H9 (cell line): ENCODE measurements around the gene GLS. TPM values are rescaled to one million over a fixed set of nuclear protein-coding genes. Genes with fewer than 3 reads are reported as not detected.

Source experiments
- DNase-seq: peaks from one replicate; pipeline ENCODE4 v3.0.0-alpha.2; 2017
- H2AFZ ChIP-seq: one replicate; pipeline ENCODE4 v1.6.1; 2013; ENCODE audit warnings: mild to moderate bottlenecking, low read length, control low read depth, moderate library complexity
- H2AK5ac ChIP-seq: 2 replicates; pipeline ENCODE4 v1.6.1; 2013; ENCODE audit warnings: low read length, control low read depth, mixed read lengths; ENCODE audit not compliant: insufficient read length
- H2BK120ac ChIP-seq: one replicate; pipeline ENCODE4 v1.6.1; 2013; ENCODE audit warnings: low read depth, mild to moderate bottlenecking, low read length, control low read depth, inconsistent platforms; ENCODE audit not compliant: poor library complexity, severe bottlenecking
- H2BK12ac ChIP-seq: 2 replicates; pipeline ENCODE4 v1.6.1; 2013; ENCODE audit warnings: low read length, control low read depth, mixed read lengths, low read depth; ENCODE audit not compliant: insufficient read length
- H2BK15ac ChIP-seq: 2 replicates; pipeline ENCODE4 v1.6.1; 2013; ENCODE audit warnings: low read depth, low read length, control low read depth
- H2BK20ac ChIP-seq: one replicate; pipeline ENCODE4 v1.6.1; 2013; ENCODE audit warnings: low read depth, mild to moderate bottlenecking, low read length, control low read depth, inconsistent platforms; ENCODE audit not compliant: poor library complexity, severe bottlenecking
- H2BK5ac ChIP-seq: 2 replicates; pipeline ENCODE4 v1.6.1; 2013; ENCODE audit warnings: low read length, control low read depth, mixed read lengths; ENCODE audit not compliant: insufficient read length
- H3K14ac ChIP-seq: 2 replicates; pipeline ENCODE4 v1.6.1; 2013; ENCODE audit warnings: low read length, control low read depth; ENCODE audit not compliant: insufficient read depth
- H3K18ac ChIP-seq: 2 replicates; pipeline ENCODE4 v1.6.1; 2013; ENCODE audit warnings: low read depth, mild to moderate bottlenecking, mixed read lengths, low read length, control low read depth; ENCODE audit not compliant: insufficient read length
- H3K23ac ChIP-seq: 2 replicates; pipeline ENCODE4 v1.6.1; 2013; ENCODE audit warnings: low read length, control low read depth, mixed read lengths, low read depth; ENCODE audit not compliant: insufficient read length
- H3K23me2 ChIP-seq: 2 replicates; pipeline ENCODE4 v1.6.1; 2013; ENCODE audit warnings: low read depth, mild to moderate bottlenecking, mixed read lengths, low read length, control low read depth; ENCODE audit not compliant: insufficient read length, poor library complexity, severe bottlenecking
- H3K27ac ChIP-seq: 2 replicates; pipeline ENCODE4 v1.5.1; 2013; ENCODE audit warnings: low read length, control low read depth, mixed read lengths, low read depth; ENCODE audit not compliant: insufficient read length
- H3K27me3 ChIP-seq: 2 replicates; pipeline ENCODE4 v1.6.1; 2013; ENCODE audit warnings: low read length, control low read depth, inconsistent platforms; ENCODE audit not compliant: insufficient read depth
- H3K4ac ChIP-seq: 2 replicates; pipeline ENCODE4 v1.6.1; 2013; ENCODE audit warnings: low read depth, mild to moderate bottlenecking, control low read depth, inconsistent platforms, low read length, moderate library complexity
- H3K4me1 ChIP-seq: 2 replicates; pipeline ENCODE4 v1.6.1; 2013; ENCODE audit warnings: low read length, control low read depth, inconsistent platforms; ENCODE audit not compliant: insufficient read depth
- H3K4me2 ChIP-seq: 2 replicates; pipeline ENCODE4 v1.6.1; 2013; ENCODE audit warnings: low read length, control low read depth, mixed read lengths; ENCODE audit not compliant: insufficient read length, insufficient read depth
- H3K56ac ChIP-seq: 2 replicates; pipeline ENCODE4 v1.6.1; 2013; ENCODE audit warnings: low read depth, mild to moderate bottlenecking, mixed read lengths, low read length, control low read depth; ENCODE audit not compliant: insufficient read length
- H3K79me1 ChIP-seq: 2 replicates; pipeline ENCODE4 v1.6.1; 2013; ENCODE audit warnings: low read depth, mild to moderate bottlenecking, moderate library complexity, low read length, control low read depth, inconsistent platforms; ENCODE audit not compliant: insufficient read depth, poor library complexity, severe bottlenecking
- H3K79me2 ChIP-seq: 2 replicates; pipeline ENCODE4 v1.6.1; 2013; ENCODE audit warnings: low read length, control low read depth, inconsistent platforms; ENCODE audit not compliant: insufficient read depth
- H3K9ac ChIP-seq: 2 replicates; pipeline ENCODE4 v1.6.1; 2013; ENCODE audit warnings: low read length, control low read depth, mixed read lengths; ENCODE audit not compliant: insufficient read length; ENCODE audit errors: extremely low read depth
- H3K9me3 ChIP-seq: one replicate; pipeline ENCODE4 v1.6.1; 2013; ENCODE audit warnings: low read depth, low read length, inconsistent platforms; ENCODE audit not compliant: control insufficient read depth
- H3T11ph ChIP-seq: one replicate; pipeline ENCODE4 v1.6.1; 2013; ENCODE audit warnings: mild to moderate bottlenecking, low read length, control low read depth, inconsistent platforms
- H4K20me1 ChIP-seq: one replicate; pipeline ENCODE4 v1.6.1; 2013; ENCODE audit not compliant: control insufficient read depth, insufficient read length, insufficient read depth
- H4K5ac ChIP-seq: 2 replicates; pipeline ENCODE4 v1.6.1; 2013; ENCODE audit warnings: low read depth, mild to moderate bottlenecking, mixed read lengths, low read length, control low read depth; ENCODE audit not compliant: insufficient read length
- H4K8ac ChIP-seq: replicated peaks from 2 replicates; pipeline ENCODE4 v1.6.1; 2013; ENCODE audit warnings: low read length, control low read depth, mixed read lengths, low read depth; ENCODE audit not compliant: insufficient read length
- H4K91ac ChIP-seq: 2 replicates; pipeline ENCODE4 v1.6.1; 2013; ENCODE audit warnings: low read depth, mild to moderate bottlenecking, moderate library complexity, mixed read lengths, low read length, control low read depth; ENCODE audit not compliant: insufficient read length
- H3K27ac Mint-ChIP-seq, 3 experiments: 2 replicates in 2 of 3; 3 replicates in 1 of 3; pipeline ENCODE4 v1.8.0; 2020 to 2021; ENCODE audit warnings: mixed read lengths in 3 of 3, mild to moderate bottlenecking in 1 of 3, moderate library complexity in 1 of 3
- H3K27me3 Mint-ChIP-seq: 2 replicates; pipeline ENCODE4 v1.8.0; 2021; ENCODE audit warnings: low read depth, mild to moderate bottlenecking, moderate library complexity, mixed read lengths
- H3K36me3 Mint-ChIP-seq, 3 experiments: 2 replicates in 2 of 3; 3 replicates in 1 of 3; pipeline ENCODE4 v1.8.0; 2020 to 2021; ENCODE audit warnings: low read depth in 3 of 3, mixed read lengths in 3 of 3; ENCODE audit not compliant: insufficient read depth in 1 of 3
- H3K4me1 Mint-ChIP-seq, 2 experiments: 2 replicates each; pipeline ENCODE4 v1.8.0; 2020; ENCODE audit warnings: mixed read lengths in 2 of 2
- H3K4me3 Mint-ChIP-seq, 2 experiments: 2 replicates in 1 of 2; 3 replicates in 1 of 2; pipeline ENCODE4 v1.8.0; 2020 to 2021; ENCODE audit warnings: mild to moderate bottlenecking in 2 of 2, mixed read lengths in 2 of 2, moderate library complexity in 1 of 2
- H3K9me3 Mint-ChIP-seq, 2 experiments: 2 replicates in 1 of 2; 3 replicates in 1 of 2; pipeline ENCODE4 v1.8.0; 2020; ENCODE audit warnings: mild to moderate bottlenecking in 2 of 2, mixed read lengths in 2 of 2, moderate library complexity in 1 of 2
- CTCF ChIP-seq: fragments of 200-600 bp; sonication (generic); conservative IDR thresholded peaks from 3 replicates; pipeline ENCODE4 v1.8.0; 2021; ENCODE audit warnings: antibody characterized with exemption, mild to moderate bottlenecking
- WGBS: extraction: QIAGEN DNeasy Blood & Tissue Kit; methylation state at CpG from one replicate; pipeline ENCODE4 v1.1.7; 2013; ENCODE audit warnings: missing lambda C conversion rate, low lambda C conversion rate, mixed read lengths; ENCODE audit not compliant: insufficient read length; ENCODE audit errors: extremely low coverage; 5-methylcytosine and 5-hydroxymethylcytosine counted together
- total RNA-seq: library from RNA; stranded (reverse); gene quantifications from 2 replicates; pipeline ENCODE4 v1.2.1, GENCODE V29; 2021

The GLS gene
- total RNA-seq, 1 experiment from 2014 or later = 69.3 TPM

- no peak overlapping the region for H3K14ac ChIP-seq
- no peaks in the 10 kb centered on the region for H3K9me3 Mint-ChIP-seq
- no peak for DNase-seq
- H3K27ac Mint-ChIP-seq = no peak overlapping the region
- H3K36me3 Mint-ChIP-seq = peaks cover 5 to 19% (median 7%) of the 10 kb centered on the region in 3 experiments; a peak in 6 of 7 replicates
- no peak overlapping the region for H2BK12ac ChIP-seq
- no peaks in the 10 kb centered on the region for H3K27me3 Mint-ChIP-seq
- peak overlapping the region; percentile 26 for H3K9ac ChIP-seq
- H3K27me3 ChIP-seq = no peaks in the 10 kb centered on the region
- no peak overlapping the region for H2AK5ac ChIP-seq
- H3T11ph ChIP-seq = no peak overlapping the region
- no peak overlapping the region for H3K27ac ChIP-seq
- no peak overlapping the region for H2BK5ac ChIP-seq
- no peaks in the 10 kb centered on the region; the same call in 1 of the 2 replicates for H3K4me1 ChIP-seq
- no peak for TF ChIP-seq CTCF
- no peaks in the 10 kb centered on the region for H3K9me3 ChIP-seq
- no peak overlapping the region for H3K4ac ChIP-seq
- no peaks in the 10 kb centered on the region for H3K79me1 ChIP-seq
- H3K4me1 Mint-ChIP-seq = peaks cover 26 to 33% of the 10 kb centered on the region in 2 experiments
- H3K4me3 Mint-ChIP-seq = peak overlapping the region; percentile 79 to 96
- H3K56ac ChIP-seq = no peak overlapping the region
- no peak overlapping the region for H2BK20ac ChIP-seq
- H4K8ac ChIP-seq = no peak overlapping the region
- H3K18ac ChIP-seq = no peak overlapping the region
- no peaks in the 10 kb centered on the region for H4K20me1 ChIP-seq
- WGBS = no CpG with 5 or more reads among the region's 5 CpGs
- H3K79me2 ChIP-seq = peaks cover 25% of the 10 kb centered on the region; the same call in 1 of the 2 replicates
- no peak overlapping the region for H2BK120ac ChIP-seq
- H4K91ac ChIP-seq = no peak overlapping the region
- no peak overlapping the region for H3K23ac ChIP-seq
- H2AFZ ChIP-seq = no peak overlapping the region
- H3K23me2 ChIP-seq = peaks cover 10% of the 10 kb centered on the region
- H2BK15ac ChIP-seq = no peak overlapping the region
- H3K4me2 ChIP-seq = peak overlapping the region; percentile 92
- no peak overlapping the region for H4K5ac ChIP-seq
Observed at GRCh38 chr2:190882411-190882766, 1.8 kb downstream of the GLS start.
